OCI-LY7 (cell line): ENCODE data around the gene NPBWR2. TPM values are rescaled to one million over a fixed set of nuclear protein-coding genes. Genes with fewer than 3 reads are reported as not detected.

Source experiments
- BruUV-seq: library from RNA; stranded (reverse); fragments of 400-500 nt; replicated peaks from 2 replicates; lab custom pipeline; 2021; lab: Mats Ljungman, UMichigan
- CTCF ChIA-PET: fragments of 300-600 bp; sonication (Branson Sonifier 250); formaldehyde crosslinking; loops from one replicate; lab custom pipeline; 2022; ENCODE audit warnings: antibody characterized with exemption; ENCODE audit not compliant: unreplicated experiment; lab: Charles Lee
- POLR2A ChIA-PET: fragments of 300-600 bp; sonication (Branson Sonifier 250); formaldehyde crosslinking; loops from one replicate; lab custom pipeline; 2022; ENCODE audit warnings: antibody characterized with exemption; lab: Charles Lee
- DNase-seq: peaks from one replicate; pipeline ENCODE4 v3.0.0-alpha.2; 2015; ENCODE audit warnings: low spot score
- H2AFZ ChIP-seq: fragments of 200-600 bp; sonication (generic), shearing (Covaris generic); 2 replicates; pipeline ENCODE4 v1.6.1; 2014; ENCODE audit warnings: mild to moderate bottlenecking, antibody characterized with exemption, low read length, moderate library complexity
- H3K27ac ChIP-seq: fragments of 200-600 bp; sonication (generic); 2 replicates; pipeline ENCODE4 v1.5.1; 2014; ENCODE audit warnings: mixed run types, low read depth, mild to moderate bottlenecking, moderate library complexity, low read length, inconsistent platforms; ENCODE audit not compliant: poor library complexity, severe bottlenecking
- H3K36me3 ChIP-seq: fragments of 200-600 bp; sonication (generic); 2 replicates; pipeline ENCODE4 v1.6.1; 2014; ENCODE audit warnings: mild to moderate bottlenecking, antibody characterized with exemption, low read length, moderate library complexity, mixed read lengths; ENCODE audit not compliant: insufficient read depth
- H3K4me1 ChIP-seq: fragments of 200-600 bp; sonication (generic); 2 replicates; pipeline ENCODE4 v1.5.1; 2014; ENCODE audit warnings: mild to moderate bottlenecking, low read length; ENCODE audit not compliant: insufficient read depth, poor library complexity, severe bottlenecking
- H3K4me2 ChIP-seq: fragments of 200-600 bp; sonication (generic); 2 replicates; pipeline ENCODE4 v1.6.1; 2014; ENCODE audit warnings: mild to moderate bottlenecking, low read length
- H3K4me3 ChIP-seq: fragments of 200-600 bp; sonication (generic); 2 replicates; pipeline ENCODE4 v1.5.1; 2014; ENCODE audit warnings: mild to moderate bottlenecking, low read depth, low read length; ENCODE audit not compliant: poor library complexity, severe bottlenecking
- H3K79me2 ChIP-seq: fragments of 200-600 bp; sonication (generic); 2 replicates; pipeline ENCODE4 v1.6.1; 2016; ENCODE audit warnings: low read depth, mild to moderate bottlenecking, low read length, moderate library complexity, mixed read lengths; ENCODE audit not compliant: insufficient read depth
- H3K9me2 ChIP-seq: fragments of 200-600 bp; sonication (generic); 2 replicates; pipeline ENCODE4 v1.6.1; 2016; ENCODE audit warnings: mild to moderate bottlenecking, low read length, mixed read lengths; ENCODE audit not compliant: insufficient read depth
- H3K9me3 ChIP-seq: fragments of 200-600 bp; sonication (generic); 2 replicates; pipeline ENCODE4 v1.6.1; 2014; ENCODE audit warnings: mild to moderate bottlenecking, mixed run types, low read length, mixed read lengths
- H4K20me1 ChIP-seq: fragments of 200-600 bp; sonication (generic); 2 replicates; pipeline ENCODE4 v1.6.1; 2014; ENCODE audit warnings: mild to moderate bottlenecking, antibody characterized with exemption, low read length, moderate library complexity, mixed read lengths; ENCODE audit not compliant: insufficient read depth
- CTCF ChIP-seq: fragments of 200-600 bp; sonication (generic); conservative IDR thresholded peaks from 2 replicates; pipeline ENCODE4 v1.5.1; 2014; ENCODE audit warnings: mild to moderate bottlenecking, antibody characterized with exemption, low read length, moderate library complexity, mixed read lengths
- EZH2phosphoT487 ChIP-seq: fragments of 200-600 bp; sonication (generic); IDR thresholded peaks from 2 replicates; pipeline ENCODE4 v1.6.1; 2018; ENCODE audit warnings: low read depth, borderline replicate concordance, mild to moderate bottlenecking, mixed run types, antibody characterized with exemption, low read length, moderate library complexity, mixed read lengths
- intact Hi-C: fragments of 100-400 bp; cut with micrococcal nuclease; formaldehyde crosslinking; loops from one replicate; pipeline ENCODE4 v1.10.0; 2022; ENCODE audit not compliant: unreplicated experiment
- total RNA-seq, 2 experiments: library from RNA; depleted of rRNA in 1 of 2; stranded (reverse); fragments of >200 nt in 1 of 2; shearing (Covaris generic) in 1 of 2; gene quantifications; 2 replicates each; pipeline ENCODE4 v1.2.3, GENCODE V29; 2014 to 2022

The NPBWR2 gene
- total RNA-seq, 2 experiments from 2014 or later: not detected

- no peak overlapping the region for H3K27ac ChIP-seq
- intact Hi-C loops: no loop called here
- no peak overlapping the region for H2AFZ ChIP-seq
Observed at GRCh38 chr20:64092258-64093012, 14.9 kb downstream of the NPBWR2 start.

GRCh38 chr20:64091770-64092169 lies 15.6 kb downstream of the NPBWR2 start:
- Histone ChIP-seq H3K4me2 (no peak overlapping the region), H4K20me1 (no peaks in the 10 kb centered on the region), H3K36me3 (no peaks in the 10 kb centered on the region), H2AFZ (no peak overlapping the region), H3K9me3 (no peaks in the 10 kb centered on the region), H3K27ac (no peak overlapping the region), H3K9me2 (no peaks in the 10 kb centered on the region), H3K79me2 (no peaks in the 10 kb centered on the region), H3K4me1 (peaks cover 4% of the 10 kb centered on the region), H3K4me3 (no peak overlapping the region)
- BruUV-seq: no TSS peak
- ChIA-PET CTCF (interaction anchor here (0.5 kb wide), 1 partner anchor 22 kb away, joined by 3 read pairs; no protein-coding TSS in a partner anchor), POLR2A (no interaction called here)
- no peak for DNase-seq
- intact Hi-C loops: no loop called here
- TF ChIP-seq CTCF (no peak), EZH2phosphoT487 (no peak)

More at GRCh38 chr20:64092258-64093012, 14.9 kb downstream of the NPBWR2 start:
- Histone ChIP-seq H3K9me3 (no peaks in the 10 kb centered on the region), H3K36me3 (no peaks in the 10 kb centered on the region), H3K4me1 (peaks cover 4% of the 10 kb centered on the region), H3K4me2 (no peak overlapping the region), H3K4me3 (no peak overlapping the region), H3K9me2 (no peaks in the 10 kb centered on the region), H3K79me2 (no peaks in the 10 kb centered on the region), H4K20me1 (no peaks in the 10 kb centered on the region)
- BruUV-seq: no TSS peak
- CTCF ChIA-PET: no interaction called here
- TF ChIP-seq CTCF (no peak), EZH2phosphoT487 (no peak)
- POLR2A ChIA-PET: no interaction called here
- no peak for DNase-seq

- H3K79me2 ChIP-seq: no peaks in the 10 kb centered on the region
- no TSS peak for BruUV-seq
- H3K9me3 ChIP-seq: no peaks in the 10 kb centered on the region
- no peak overlapping the region for H2AFZ ChIP-seq
- H3K4me3 ChIP-seq: no peak overlapping the region
- no peaks in the 10 kb centered on the region for H3K36me3 ChIP-seq
- ChIA-PET CTCF (interaction anchor here (0.5 kb wide), 1 partner anchor 22 kb away, joined by 3 read pairs; no protein-coding TSS in a partner anchor), POLR2A (interaction anchor here (0.5 kb wide), 1 partner anchor 98 kb away, joined by 3 read pairs; no protein-coding TSS in a partner anchor)
- DNase-seq: no peak
- H3K9me2 ChIP-seq: no peaks in the 10 kb centered on the region
- intact Hi-C loops: no loop called here
- H4K20me1 ChIP-seq: no peaks in the 10 kb centered on the region
- H3K27ac ChIP-seq: no peak overlapping the region
- peaks cover 4% of the 10 kb centered on the region for H3K4me1 ChIP-seq
- TF ChIP-seq CTCF (no peak), EZH2phosphoT487 (no peak)
- no peak overlapping the region for H3K4me2 ChIP-seq
Observed at GRCh38 chr20:64091340-64091739, 16.0 kb downstream of the NPBWR2 start.
